ENCODE data around the gene TBL1XR1.

GRCh38 chr3:176992565-176992964 is 204.7 kb downstream of the TBL1XR1 start:
- TF ChIP-seq CTCF (IDR thresholded peaks at IDR 0.05; ENCODE audit: poor library complexity) (no peak), EZH2 (IDR thresholded peaks at IDR 0.05; ENCODE audit: borderline replicate concordance) (no peak)
